ENCODE data around the gene SLFN14.
"Not testable (repeated sequence)": the region's sequence is repeated elsewhere in the genome, so short reads cannot be mapped to it uniquely, and the experiment has no call there.

The SLFN14 gene

GRCh38 chr17:35560703-35561102 is at the start of gene SLFN14:
Gene SLFN14, minus strand, starts transcription at chr17:35560819. Its CDS starts 2,757 bp downstream, at chr17:35558062.
- DNase-seq = no peak

- DNase-seq = no peak
Measured at GRCh38 chr17:35609831-35610230, 49.2 kb upstream of the SLFN14 start.

GRCh38 chr17:35607239-35607847 is 46.7 kb upstream of the SLFN14 start:
- no peak for DNase-seq

- no peak for DNase-seq
Measured at GRCh38 chr17:35605678-35606077, 45.1 kb upstream of the SLFN14 start.

- no peak for DNase-seq
Measured at GRCh38 chr17:35603674-35604073, 43.1 kb upstream of the SLFN14 start.

GRCh38 chr17:35597604-35598003 is 37.0 kb upstream of the SLFN14 start:
- no peak for DNase-seq

GRCh38 chr17:35596530-35597233 is 36.1 kb upstream of the SLFN14 start:
- no peak for DNase-seq

- DNase-seq = no peak
Measured at GRCh38 chr17:35596072-35596471, 35.5 kb upstream of the SLFN14 start.

GRCh38 chr17:35588196-35588920 is 27.7 kb upstream of the SLFN14 start:
- peak; percentile 3 for DNase-seq

- DNase-seq = peak; percentile 88
Measured at GRCh38 chr17:35587074-35587961, 26.7 kb upstream of the SLFN14 start, which contains the start of gene AP2B1. Gene AP2B1, plus strand, starts transcription at chr17:35587322. Its CDS starts 6,709 bp downstream, at chr17:35594031.

- no peak for DNase-seq
Measured at GRCh38 chr17:35586569-35587073, 26.0 kb upstream of the SLFN14 start.

GRCh38 chr17:35584061-35584460 is 23.4 kb upstream of the SLFN14 start:
- DNase-seq = no peak

GRCh38 chr17:35578929-35579432 is 18.4 kb upstream of the SLFN14 start:
- no peak for DNase-seq

GRCh38 chr17:35578197-35578928 is 17.7 kb upstream of the SLFN14 start, which contains the start of gene PEX12:
Gene PEX12, minus strand, starts transcription at chr17:35578571. Its CDS starts 550 bp downstream, at chr17:35578021.
- peak; percentile 82 for DNase-seq

GRCh38 chr17:35577830-35578196 is 17.2 kb upstream of the SLFN14 start:
- no peak for DNase-seq

GRCh38 chr17:35575759-35576158 is 15.1 kb upstream of the SLFN14 start:
- no peak for DNase-seq

GRCh38 chr17:35569405-35569804 is 8.8 kb upstream of the SLFN14 start:
- no peak for DNase-seq

- no peak for DNase-seq
Measured at GRCh38 chr17:35568561-35568960, 7.9 kb upstream of the SLFN14 start.

- DNase-seq = no peak
Measured at GRCh38 chr17:35566968-35567367, 6.3 kb upstream of the SLFN14 start.

GRCh38 chr17:35563181-35563580 is 2.6 kb upstream of the SLFN14 start:
- DNase-seq = not testable (repeated sequence)

GRCh38 chr17:35559495-35560210 is 966 bp downstream of the SLFN14 start:
- DNase-seq = no peak
